ENCODE data around the gene FBLN1. TPM values are rescaled to one million over a fixed set of nuclear protein-coding genes. Genes with fewer than 3 reads are reported as not detected.

Gene FBLN1
- total RNA-seq, 1 donor from 2014 or later = 238 TPM

GRCh38 chr22:45526281-45526680 is 23.6 kb downstream of the FBLN1 start:
- no peak overlapping the region for H3K27ac Mint-ChIP-seq (ENCODE audit: unreplicated experiment)
- H3K27me3 Mint-ChIP-seq (ENCODE audit: unreplicated experiment) = peaks cover 7% of the 10 kb centered on the region
- TF ChIP-seq, protein P1, sequence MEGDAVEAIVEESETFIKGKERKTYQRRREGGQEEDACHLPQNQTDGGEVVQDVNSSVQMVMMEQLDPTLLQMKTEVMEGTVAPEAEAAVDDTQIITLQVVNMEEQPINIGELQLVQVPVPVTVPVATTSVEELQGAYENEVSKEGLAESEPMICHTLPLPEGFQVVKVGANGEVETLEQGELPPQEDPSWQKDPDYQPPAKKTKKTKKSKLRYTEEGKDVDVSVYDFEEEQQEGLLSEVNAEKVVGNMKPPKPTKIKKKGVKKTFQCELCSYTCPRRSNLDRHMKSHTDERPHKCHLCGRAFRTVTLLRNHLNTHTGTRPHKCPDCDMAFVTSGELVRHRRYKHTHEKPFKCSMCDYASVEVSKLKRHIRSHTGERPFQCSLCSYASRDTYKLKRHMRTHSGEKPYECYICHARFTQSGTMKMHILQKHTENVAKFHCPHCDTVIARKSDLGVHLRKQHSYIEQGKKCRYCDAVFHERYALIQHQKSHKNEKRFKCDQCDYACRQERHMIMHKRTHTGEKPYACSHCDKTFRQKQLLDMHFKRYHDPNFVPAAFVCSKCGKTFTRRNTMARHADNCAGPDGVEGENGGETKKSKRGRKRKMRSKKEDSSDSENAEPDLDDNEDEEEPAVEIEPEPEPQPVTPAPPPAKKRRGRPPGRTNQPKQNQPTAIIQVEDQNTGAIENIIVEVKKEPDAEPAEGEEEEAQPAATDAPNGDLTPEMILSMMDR (IDR thresholded peaks at IDR 0.05; ENCODE audit: unreplicated experiment) = no peak
- H3K4me1 Mint-ChIP-seq (ENCODE audit: unreplicated experiment) = no peaks in the 10 kb centered on the region
- no peak overlapping the region for H3K4me3 Mint-ChIP-seq (ENCODE audit: unreplicated experiment)
- DNase-seq (ENCODE audit: low spot score) = no peak
- no peaks in the 10 kb centered on the region for H3K9me3 Mint-ChIP-seq (ENCODE audit: unreplicated experiment)
- H3K36me3 Mint-ChIP-seq (ENCODE audit: low read depth, unreplicated experiment) = peaks cover 17% of the 10 kb centered on the region

GRCh38 chr22:45526768-45527360 is 24.2 kb downstream of the FBLN1 start:
- TF ChIP-seq, protein P1 (IDR thresholded peaks at IDR 0.05; ENCODE audit: unreplicated experiment) = no peak
- Mint-ChIP-seq H3K27me3 (ENCODE audit: unreplicated experiment) (peaks cover 7% of the 10 kb centered on the region), H3K27ac (ENCODE audit: unreplicated experiment) (no peak overlapping the region), H3K4me3 (ENCODE audit: unreplicated experiment) (no peak overlapping the region), H3K36me3 (ENCODE audit: low read depth, unreplicated experiment) (peaks cover 18% of the 10 kb centered on the region), H3K9me3 (ENCODE audit: unreplicated experiment) (no peaks in the 10 kb centered on the region), H3K4me1 (ENCODE audit: unreplicated experiment) (no peaks in the 10 kb centered on the region)
- DNase-seq (ENCODE audit: low spot score) = no peak

DNA sequence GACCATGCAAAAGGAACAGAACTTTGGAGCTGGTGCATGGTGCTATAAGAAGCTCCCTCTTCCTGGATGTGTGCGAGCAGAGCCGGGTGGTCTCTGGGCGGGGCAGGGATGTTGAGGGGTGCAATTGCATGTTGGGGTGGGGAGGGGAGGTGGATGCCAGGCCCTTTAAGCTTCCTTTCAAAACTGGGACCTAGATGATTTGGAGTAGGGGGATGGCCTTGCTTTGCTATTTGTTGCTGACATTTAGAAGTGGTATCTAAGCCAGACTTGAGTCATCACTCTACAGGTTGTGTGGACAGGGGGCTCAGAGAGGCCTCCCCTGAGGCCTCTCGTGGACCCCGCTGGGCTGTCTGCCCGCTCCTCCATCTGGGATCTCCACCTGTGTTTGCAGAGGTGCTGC is 24.8 kb downstream of the FBLN1 start:
- H3K4me3 Mint-ChIP-seq (ENCODE audit: unreplicated experiment) = peak overlapping the region; percentile 44
- peaks cover 7% of the 10 kb centered on the region for H3K27me3 Mint-ChIP-seq (ENCODE audit: unreplicated experiment)
- TF ChIP-seq, protein P1 (IDR thresholded peaks at IDR 0.05; ENCODE audit: unreplicated experiment) = no peak

GRCh38 chr22:45528046-45528445 is 25.4 kb downstream of the FBLN1 start:
- TF ChIP-seq, protein P1 (IDR thresholded peaks at IDR 0.05; ENCODE audit: unreplicated experiment) = no peak
- H3K36me3 Mint-ChIP-seq (ENCODE audit: low read depth, unreplicated experiment) = peaks cover 21% of the 10 kb centered on the region
- no peak overlapping the region for H3K27ac Mint-ChIP-seq (ENCODE audit: unreplicated experiment)

More for the DNA sequence above, 24.8 kb downstream of the FBLN1 start:
- no peaks in the 10 kb centered on the region for H3K9me3 Mint-ChIP-seq (ENCODE audit: unreplicated experiment)
- H3K4me1 Mint-ChIP-seq (ENCODE audit: unreplicated experiment) = no peaks in the 10 kb centered on the region
- no peak overlapping the region for H3K27ac Mint-ChIP-seq (ENCODE audit: unreplicated experiment)
- H3K36me3 Mint-ChIP-seq (ENCODE audit: low read depth, unreplicated experiment) = peaks cover 21% of the 10 kb centered on the region
- no peak for DNase-seq (ENCODE audit: low spot score)

DNA sequence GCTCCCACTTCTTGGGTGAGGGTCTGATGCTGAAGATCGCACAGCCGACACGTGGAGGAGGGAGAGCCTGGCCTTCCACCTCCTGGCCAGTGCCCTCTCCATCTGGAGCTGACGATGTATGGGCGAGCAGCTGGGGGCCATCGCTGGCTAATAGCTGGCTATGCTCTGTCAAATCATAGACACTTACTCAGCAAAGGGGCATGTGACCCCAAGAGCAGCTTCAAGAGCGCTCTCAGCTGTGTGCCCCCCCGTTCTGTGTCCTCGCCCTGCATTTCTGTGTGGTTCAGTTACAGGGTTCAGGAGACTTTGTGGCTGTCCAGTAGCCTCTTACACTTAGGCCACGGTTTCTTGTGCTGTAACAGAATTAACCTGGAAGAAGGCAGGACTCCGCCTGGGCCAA is 26.4 kb downstream of the FBLN1 start:
- H3K9me3 Mint-ChIP-seq (ENCODE audit: unreplicated experiment) = no peaks in the 10 kb centered on the region
- TF ChIP-seq, protein P1 (IDR thresholded peaks at IDR 0.05; ENCODE audit: unreplicated experiment) = no peak
- H3K4me3 Mint-ChIP-seq (ENCODE audit: unreplicated experiment) = no peak overlapping the region
- no peaks in the 10 kb centered on the region for H3K4me1 Mint-ChIP-seq (ENCODE audit: unreplicated experiment)
- DNase-seq (ENCODE audit: low spot score) = no peak
- peaks cover 5% of the 10 kb centered on the region for H3K27me3 Mint-ChIP-seq (ENCODE audit: unreplicated experiment)
- H3K27ac Mint-ChIP-seq (ENCODE audit: unreplicated experiment) = no peak overlapping the region
- H3K36me3 Mint-ChIP-seq (ENCODE audit: low read depth, unreplicated experiment) = peaks cover 24% of the 10 kb centered on the region

More at GRCh38 chr22:45528046-45528445, 25.4 kb downstream of the FBLN1 start:
- Mint-ChIP-seq H3K4me3 (ENCODE audit: unreplicated experiment) (peak overlapping the region; percentile 44), H3K4me1 (ENCODE audit: unreplicated experiment) (no peaks in the 10 kb centered on the region), H3K27me3 (ENCODE audit: unreplicated experiment) (peaks cover 5% of the 10 kb centered on the region), H3K9me3 (ENCODE audit: unreplicated experiment) (no peaks in the 10 kb centered on the region)
- no peak for DNase-seq (ENCODE audit: low spot score)

Measured in endothelial cell (in vitro differentiated cells).